HG03565 (cell line): ENCODE data around the gene MTMR2.

Experiments used
- ATAC-seq: cut with Tn5 transposase; IDR thresholded peaks from one replicate; pipeline ENCODE4 v1.9.1; 2021; ENCODE audit warnings: mild to moderate bottlenecking, moderate library complexity; ENCODE audit not compliant: unreplicated experiment

MTMR2 gene

DNA sequence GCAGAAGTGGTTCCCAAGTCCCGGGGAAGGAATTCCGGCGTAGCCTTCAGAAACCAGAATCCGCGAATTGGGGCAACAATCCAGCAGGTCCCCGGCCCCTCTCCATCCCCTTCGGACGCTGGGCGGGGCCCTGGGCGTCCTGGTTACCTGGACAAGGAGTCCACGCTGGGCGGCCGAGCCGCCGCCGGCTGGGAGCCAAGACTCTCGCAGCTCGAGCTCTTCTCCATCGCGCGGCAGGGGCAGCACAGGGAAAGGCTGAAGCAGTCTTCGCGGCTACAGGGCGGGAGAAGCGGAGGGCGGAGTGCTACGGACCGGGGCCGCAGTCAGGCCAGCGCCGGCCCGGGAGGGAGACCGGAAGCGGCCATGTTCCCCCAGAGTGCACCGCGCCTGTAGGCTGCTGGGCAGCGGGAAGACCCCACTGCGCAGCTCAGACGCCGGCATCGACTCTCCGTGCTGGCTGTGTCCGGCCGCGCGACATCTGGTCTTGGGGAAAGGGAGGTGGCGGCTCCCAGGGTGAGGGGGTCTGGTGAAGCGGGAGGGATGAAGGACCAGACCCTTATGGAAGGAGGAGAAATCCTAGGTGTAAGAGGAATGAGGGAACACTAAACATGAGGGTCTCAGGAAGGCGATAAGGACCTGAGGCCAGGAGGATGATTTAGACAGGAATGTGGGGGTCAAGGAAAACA, at the start of gene MTMR2:
MTMR2 (minus strand) TSS at position 380 of the 686 bp plus-strand sequence; CDS start at position 227, 153 bp downstream.
- peak; percentile 97 for ATAC-seq

DNA sequence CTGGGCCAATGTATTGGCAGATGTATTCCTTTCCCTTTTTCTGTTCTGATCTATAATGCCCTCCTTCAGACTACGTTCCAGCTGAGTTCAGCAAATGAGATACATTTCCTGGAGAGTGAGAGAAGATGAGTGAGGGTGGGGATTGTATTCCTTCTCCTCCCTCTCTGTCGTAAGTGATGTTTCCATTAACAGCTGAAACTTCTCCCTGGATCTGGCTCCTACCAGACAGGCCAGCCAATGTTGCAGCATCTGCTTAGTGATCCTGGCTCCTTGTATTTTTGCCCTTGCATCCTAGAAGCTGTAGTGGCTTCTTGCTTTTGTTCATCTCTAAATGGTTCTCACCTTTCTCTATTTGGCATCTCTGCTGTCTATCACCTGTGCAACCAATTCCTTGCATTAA, 48.2 kb upstream of the MTMR2 start:
- no peak for ATAC-seq

DNA sequence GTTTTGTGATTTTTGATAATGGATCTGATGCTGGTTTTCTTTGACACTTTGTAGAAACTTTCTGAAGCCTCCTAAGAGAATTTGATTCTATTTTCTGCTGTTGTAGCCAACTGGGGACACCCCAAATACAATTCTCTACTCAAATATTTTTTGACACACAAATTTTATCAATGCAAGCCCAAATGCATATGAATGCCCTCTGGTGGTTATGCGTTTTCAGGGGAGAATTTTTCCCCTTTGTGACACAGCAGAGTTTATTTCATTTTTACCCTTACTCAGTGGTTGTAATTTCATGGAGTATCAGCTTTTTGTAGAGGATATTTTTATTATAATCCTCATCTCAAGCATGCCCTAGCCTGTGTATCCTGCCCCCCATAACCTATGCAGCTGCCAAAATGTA, 44.7 kb upstream of the MTMR2 start:
- ATAC-seq, result no peak

DNA sequence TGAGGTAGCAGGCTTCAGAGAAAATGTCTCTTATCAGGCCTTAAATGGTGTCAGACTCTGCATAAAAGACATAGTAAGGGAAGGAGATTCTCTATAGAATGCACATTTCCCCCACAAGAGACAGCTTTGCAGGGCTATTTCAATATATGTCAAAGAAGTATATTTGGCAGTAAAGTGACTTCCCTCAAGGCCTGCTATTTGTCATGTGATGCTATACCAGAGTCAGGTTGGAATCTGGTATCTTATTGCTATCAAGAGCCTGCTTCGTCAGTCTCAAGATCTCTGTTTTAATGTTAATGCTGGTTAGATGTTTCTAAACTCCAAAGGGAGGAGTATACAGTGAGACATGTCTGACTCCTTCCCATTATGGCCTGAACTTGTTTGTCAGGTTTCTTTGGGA, 40.4 kb upstream of the MTMR2 start:
- no peak for ATAC-seq

DNA sequence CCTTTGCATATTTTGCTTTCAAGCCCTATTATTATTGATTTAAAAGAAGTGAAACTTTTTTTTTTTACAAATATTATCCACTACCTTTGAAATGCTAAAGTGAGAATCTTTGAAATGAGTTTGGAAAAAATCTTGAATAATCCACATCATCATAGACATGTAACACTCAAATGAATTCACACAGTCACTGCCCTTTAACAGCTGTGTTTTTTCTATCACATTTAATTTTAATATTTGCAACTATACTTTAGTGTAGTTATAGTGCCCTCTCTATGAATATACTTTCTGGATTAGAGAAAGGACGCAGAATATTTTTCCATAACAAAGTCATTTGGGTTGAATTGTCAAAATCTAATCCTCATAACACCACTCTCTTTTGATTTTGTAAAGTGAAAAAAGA, 37.9 kb upstream of the MTMR2 start:
- no peak for ATAC-seq

DNA sequence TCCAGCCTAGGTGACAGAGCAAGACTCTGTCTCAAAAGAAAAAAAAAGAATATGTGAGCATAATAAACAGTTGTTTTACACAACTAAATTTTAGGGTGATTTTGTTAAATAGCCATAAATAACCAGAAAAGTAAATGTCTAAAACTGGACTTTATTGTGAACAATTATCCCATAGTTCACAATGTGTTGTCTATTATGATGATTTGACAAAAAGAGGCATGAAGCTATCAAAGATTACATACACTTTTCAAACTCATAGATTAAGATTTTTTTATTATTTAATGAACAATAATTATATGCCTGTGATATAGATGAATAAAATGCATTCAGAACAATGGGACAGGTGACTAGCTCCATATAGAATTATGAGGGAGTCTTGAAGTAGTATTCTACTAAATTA, 27.0 kb upstream of the MTMR2 start:
- ATAC-seq, result no peak

DNA sequence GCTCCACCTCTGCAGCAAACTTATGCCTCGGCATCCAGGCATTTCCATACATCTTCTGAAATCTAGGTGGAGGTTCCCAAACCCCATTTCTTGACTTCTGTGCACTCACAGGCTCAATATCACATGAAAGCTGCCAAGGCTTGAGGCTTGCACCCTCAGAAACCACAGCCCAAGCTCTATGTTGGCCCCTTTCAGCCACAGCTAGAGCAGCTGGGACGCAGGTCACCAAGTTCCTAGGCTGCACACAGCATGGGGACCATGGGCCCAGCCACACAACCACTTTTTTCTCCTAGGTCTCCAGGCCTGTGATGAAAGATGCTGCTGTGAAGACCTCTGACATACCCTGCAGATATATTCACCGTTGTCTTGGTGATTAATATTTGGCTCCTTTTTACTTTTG, 24.7 kb upstream of the MTMR2 start:
- ATAC-seq, result no peak

DNA sequence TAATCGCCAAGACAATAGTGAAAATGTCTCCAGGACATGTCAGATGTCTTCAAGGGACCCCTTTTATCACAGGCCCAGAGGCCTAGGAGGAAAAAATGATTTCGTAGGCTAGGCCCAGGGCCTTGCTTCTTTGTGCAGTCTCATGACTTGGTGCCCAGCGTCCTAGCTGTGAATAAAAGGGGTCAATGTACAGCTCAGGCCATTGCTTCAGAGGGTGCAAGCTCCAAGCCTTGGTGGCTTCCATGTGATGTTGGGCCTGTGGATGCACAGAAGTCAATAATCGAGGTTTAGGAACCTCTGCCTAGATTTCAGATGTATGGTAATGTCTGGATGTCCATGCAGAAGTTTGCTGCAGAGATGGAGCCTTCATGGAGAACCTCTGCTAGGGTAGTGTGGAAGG, 20.7 kb upstream of the MTMR2 start:
- ATAC-seq, result no peak

DNA sequence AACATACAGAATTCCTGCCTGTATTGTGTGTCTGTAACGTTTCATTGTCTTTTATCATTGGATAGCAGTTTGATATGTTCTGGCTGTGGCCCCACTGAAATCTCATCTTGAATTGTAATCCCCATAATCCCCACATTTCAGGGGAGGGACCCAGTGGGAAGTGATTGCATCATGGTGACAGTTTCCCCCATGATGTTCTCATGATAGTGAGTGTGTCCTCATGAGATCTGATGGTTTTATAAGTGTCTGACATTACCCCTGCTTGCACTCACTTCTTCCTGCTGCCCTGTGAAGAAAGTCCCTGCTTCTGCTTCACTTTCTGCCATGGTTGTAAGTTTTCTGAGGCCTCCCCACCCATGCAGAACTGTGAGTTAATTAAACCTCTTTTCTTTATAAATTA, 19.6 kb upstream of the MTMR2 start:
- ATAC-seq, result no peak

DNA sequence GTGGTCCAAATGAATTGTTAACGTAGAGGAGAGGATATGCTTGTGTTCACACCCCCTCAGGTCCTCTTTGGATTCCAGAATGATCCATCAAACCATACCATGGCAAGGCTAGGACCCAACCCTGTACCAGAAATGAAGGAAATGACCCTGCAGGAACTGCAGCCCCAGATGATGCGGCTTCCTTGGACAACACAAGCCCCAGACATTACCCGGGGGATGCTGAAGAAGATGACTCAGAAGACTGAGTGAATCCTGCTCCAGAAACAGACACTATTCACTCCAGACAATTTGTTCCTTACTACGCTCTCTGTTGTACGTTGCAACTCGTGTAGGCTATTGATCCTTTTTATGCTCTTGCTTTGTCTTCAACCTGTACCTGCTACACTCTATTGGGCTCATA, 15.2 kb upstream of the MTMR2 start:
- no peak for ATAC-seq

DNA sequence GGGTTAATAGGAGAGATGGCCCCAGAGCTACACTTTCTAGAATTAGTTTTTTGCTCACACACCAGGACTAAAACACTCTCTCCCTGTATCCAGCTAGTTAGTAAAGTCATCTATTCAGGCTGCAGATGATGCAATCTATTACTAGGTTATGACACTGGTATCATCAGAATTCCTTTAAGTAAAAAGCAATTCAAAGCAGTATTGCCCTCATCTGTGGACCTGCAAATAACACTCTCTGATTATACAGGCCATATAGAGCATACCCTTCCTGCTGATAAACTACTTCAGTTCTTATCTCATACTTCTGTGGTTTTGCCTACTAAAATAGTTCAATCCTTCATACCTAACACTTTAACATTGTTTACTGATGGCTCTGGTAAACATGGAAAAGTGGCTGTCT, 13.5 kb upstream of the MTMR2 start:
- no peak for ATAC-seq

DNA sequence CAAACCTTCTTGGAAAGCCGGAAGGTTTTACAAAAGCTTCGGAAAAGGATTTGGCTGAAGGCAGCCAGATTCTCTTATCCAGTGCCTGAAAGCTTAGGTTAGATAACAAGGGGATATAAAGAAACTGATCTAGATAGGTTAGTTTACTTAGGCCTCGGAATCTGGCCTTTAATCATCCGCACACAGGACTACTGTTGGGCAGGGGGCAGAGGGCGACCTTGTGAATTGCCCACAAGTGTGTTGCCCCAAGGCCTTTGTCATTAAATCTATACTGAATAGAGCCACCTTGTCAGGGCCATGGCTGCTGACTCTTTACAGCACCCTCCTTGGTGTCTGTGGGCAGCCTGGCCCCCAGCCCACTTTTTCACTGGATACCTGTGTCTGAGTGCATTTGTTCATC, 9.7 kb upstream of the MTMR2 start:
- no peak for ATAC-seq

DNA sequence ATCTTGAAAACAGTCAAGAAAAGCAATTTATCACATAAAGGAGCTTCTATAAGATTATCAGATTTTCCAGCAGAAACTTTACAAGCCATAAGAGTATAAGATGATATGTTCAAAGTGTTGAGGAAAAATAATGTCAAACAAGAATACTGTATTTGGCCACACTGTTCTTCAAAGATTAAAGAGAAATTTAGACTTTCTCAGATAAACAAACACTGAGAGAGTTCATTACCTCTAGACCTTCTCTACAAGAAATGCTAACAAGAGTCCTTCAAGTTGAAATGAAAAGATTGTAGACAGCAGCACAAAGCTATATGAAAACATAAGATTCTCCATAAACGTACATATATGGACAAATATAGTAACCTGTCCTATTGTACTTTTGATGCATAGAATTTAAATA, 8.0 kb upstream of the MTMR2 start:
- no peak for ATAC-seq

DNA sequence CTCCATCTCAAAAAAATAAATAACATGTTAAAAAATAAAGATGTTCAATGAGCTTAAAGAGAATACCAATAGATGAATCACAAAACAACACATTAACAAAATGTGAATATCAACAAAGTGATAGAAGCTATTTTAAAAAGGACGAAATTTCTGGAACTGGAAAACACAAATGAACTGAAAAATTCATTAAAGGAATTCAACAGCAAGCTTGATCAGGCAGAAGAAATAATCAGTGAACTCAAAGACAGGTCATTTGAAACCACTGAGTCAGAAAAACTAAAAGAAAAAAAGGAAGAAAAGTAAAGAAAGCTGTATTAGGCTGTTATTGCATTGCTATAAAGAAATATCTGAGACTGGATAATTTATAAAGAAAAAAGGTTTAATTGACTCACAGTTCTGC, 7.0 kb upstream of the MTMR2 start:
- ATAC-seq, result no peak

DNA sequence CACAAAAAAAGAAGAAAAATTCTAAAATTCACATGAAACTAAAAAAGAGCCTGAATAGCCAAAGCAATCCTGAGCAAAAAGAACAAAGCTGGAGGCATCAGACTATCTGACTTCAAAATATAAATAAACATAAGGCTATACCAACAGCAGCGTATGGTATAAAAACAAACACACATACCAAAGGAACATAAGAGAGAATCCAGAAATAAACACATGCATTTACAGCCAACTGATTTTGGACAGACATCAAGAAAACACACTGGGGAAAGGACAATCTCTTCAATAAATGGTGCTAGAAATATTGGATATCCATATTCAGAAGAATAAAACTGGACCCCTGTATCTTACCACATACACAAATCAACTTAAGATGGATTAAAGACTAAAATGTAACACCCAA, 2.8 kb upstream of the MTMR2 start:
- ATAC-seq, result no peak

DNA sequence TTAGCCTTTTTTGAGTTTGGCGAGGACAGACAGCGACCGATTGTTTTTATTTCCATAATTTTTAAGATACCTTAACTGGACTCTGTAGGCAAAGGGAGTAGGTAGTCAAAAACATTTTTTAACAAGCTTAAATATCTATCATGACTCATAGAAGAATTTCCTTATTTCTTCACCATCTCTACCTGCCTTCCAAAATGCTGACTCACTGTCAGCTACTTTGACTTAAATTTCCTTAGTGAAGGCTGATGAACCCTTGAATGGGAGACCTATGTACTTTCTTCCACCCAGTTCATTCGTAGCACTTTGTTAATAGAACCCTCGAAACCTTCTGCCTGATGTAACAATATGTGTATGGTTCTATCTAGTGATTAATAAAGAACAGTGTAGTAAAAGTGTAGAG, 1.1 kb upstream of the MTMR2 start:
- no peak for ATAC-seq

DNA sequence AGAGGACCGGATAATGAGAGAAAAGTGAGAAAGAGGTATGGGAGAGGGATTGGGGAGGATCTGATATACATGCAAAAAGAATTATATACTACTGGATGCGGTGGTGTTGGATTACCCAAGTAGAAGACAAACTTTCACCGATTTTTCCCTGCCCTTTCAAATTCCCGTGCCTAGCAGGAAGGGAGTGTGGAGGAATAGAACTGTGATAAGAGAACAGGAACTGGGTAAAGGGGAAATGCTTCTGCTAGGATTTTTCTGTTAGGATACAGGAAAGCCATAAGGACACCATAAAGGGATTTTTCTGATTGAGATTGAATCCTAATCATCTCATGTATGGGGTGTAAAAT, 480 bp upstream of the MTMR2 start:
- ATAC-seq, result no peak

DNA sequence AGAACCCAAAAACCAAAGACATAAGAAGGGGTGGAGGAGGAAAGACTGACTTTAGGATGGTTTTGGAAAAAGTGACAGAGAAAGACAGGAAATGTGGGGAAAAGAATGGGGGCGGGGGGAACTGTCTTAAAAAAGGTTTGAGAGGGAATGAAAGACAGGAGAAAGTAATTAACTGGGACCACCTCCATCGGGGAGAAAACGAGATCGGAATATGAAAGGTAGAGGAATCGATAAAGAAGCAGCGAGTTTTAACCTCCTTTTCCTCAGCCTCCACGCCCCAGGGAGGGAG, 524 bp downstream of the MTMR2 start:
- ATAC-seq, result no peak

DNA sequence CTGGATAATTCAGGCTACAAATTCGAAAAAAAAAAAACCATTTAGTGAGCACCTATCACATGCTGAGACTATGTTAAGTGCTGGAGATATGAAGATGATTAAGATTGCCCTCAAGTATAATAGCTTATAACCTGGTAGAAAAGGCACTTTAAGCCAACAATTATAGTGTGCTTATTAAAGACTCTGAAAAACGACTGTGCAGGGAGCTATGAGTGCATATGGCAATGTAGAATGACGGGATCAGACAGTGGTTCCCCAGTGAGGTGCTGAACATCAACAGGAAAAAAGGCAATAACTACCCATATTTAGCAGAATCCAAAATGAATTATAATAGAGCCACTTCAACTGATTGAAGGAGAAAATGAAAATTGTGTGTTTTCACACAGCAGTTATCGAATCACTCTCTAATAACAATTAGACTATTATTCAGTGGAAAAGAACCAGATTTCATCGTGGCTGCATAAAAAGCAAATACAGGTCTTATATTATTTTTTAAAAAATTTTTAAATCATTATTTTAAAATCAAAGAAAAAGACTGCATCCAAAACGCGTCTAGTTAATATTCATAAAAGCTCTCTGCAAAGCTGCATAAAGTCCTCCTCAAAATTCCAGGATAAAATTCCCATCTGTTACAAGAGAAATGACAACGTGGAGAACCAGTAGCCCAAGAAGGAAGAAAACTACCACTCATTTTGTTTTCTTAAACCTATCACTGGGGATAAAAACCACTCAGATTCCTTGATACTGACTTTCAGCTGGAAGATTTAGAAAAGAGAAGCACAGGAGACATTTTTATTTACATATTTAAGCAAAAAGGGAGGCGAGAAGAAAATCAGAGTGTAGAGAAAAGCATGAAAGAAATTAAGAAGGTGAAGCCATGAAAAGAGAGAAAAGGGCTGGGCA, 1.1 kb downstream of the MTMR2 start:
- ATAC-seq, result no peak

DNA sequence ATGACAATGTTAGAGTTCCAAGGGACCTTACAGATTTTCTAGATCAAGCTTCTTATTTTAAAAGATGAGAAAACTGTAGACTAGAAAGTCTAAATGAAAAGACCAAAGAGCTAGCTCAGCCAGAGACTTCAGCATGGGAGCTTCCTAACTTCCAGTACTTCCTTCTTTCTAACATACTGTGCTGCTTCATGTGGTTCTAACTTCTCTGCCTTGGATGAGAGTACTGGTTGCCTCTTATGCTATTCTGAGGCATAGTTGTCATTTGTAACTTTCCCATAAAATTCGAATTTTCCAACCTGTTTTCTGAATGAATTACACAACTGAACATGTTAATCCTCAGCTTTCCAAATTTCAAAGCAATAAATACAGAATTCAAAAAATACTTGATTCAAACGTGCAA, 1.8 kb downstream of the MTMR2 start:
- ATAC-seq, result no peak

DNA sequence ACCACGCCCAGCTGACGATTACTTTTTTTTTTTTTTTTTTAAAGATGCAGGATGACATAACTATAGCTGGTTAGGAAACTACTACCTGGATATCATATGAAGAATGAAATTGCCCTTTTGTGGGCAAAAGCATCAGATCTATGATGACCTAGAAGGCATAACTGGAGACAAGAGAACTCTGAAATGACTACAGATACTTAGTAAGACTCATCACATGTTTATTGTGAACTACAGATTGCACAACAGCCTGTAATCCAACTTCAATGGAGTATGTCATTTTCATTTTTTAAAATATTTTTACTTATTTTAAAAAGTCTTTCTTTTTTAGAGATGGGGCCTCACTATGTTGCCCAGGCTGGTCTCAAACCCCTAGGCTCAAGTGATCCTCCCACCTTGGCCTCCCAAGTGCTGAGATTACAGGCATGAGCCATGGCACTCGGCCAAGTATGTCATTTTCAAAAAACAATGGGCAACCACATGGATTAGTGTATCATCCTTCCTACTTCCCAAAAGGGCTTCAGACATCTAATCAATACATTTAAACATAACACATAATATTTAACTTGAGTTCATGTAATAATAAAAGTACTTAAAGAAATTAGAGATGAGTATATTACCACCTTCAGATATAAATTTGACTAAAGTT, 3.3 kb downstream of the MTMR2 start:
- no peak for ATAC-seq

DNA sequence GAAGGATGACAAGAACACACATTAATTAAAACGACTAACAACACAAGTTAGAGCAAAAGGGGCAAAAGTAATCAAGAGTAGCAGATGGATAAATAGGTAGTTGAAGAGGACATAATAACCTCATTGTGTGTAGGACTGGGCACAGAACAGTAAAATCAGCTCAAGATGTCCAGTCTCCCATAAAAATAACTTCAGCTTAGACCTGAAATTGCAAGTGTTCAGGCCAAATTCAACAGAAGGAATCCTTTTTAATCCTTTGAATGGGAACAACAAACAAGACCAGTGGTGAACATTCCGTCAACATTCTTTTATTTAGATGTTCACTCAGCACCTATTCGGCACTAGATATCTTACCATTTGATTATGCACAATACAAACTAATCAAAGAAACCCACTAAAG, 4.4 kb downstream of the MTMR2 start:
- ATAC-seq, result no peak
